Testis (tissue), 2 donors: ENCODE measurements around the gene KCNJ1.

ENCODE experiments used
- POLR2A ChIP-seq: fragments of 450-650 bp; IDR thresholded peaks from one replicate; pipeline ENCODE4 v1.6.1; 2017; ENCODE audit warnings: antibody characterized with exemption, mild to moderate bottlenecking, moderate library complexity
- TF ChIP-seq, protein P1 (sequence below), 3 experiments: fragments of 450-650 bp in 2 of 3; fragments of 200-600 bp in 1 of 3; sonication (generic) in 1 of 3; IDR thresholded peaks; one replicate each; pipeline ENCODE4 v1.5.1; 2016 to 2019; ENCODE audit warnings: antibody characterized with exemption in 3 of 3, mild to moderate bottlenecking in 2 of 3, moderate library complexity in 1 of 3

DNA sequence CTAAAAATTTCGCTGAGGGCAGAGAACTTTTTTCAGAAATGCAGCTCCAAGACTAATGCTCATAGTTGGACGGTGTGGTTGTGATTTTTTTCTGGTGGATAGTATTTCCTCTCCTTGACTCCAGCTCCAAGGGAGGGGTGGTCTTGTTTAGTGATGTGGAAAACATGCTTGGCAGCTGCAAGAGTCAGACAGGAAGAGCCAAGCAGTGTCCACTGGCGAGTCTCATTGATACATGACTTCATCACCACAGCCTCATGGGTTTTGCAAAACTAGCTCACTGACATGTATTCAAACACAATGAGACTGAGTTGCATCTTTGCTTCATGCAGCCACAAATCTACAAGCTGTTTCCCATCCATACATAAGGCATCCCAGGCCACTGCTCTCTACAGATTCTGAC is 7.3 kb upstream of the KCNJ1 start:
- TF ChIP-seq, protein P1, sequence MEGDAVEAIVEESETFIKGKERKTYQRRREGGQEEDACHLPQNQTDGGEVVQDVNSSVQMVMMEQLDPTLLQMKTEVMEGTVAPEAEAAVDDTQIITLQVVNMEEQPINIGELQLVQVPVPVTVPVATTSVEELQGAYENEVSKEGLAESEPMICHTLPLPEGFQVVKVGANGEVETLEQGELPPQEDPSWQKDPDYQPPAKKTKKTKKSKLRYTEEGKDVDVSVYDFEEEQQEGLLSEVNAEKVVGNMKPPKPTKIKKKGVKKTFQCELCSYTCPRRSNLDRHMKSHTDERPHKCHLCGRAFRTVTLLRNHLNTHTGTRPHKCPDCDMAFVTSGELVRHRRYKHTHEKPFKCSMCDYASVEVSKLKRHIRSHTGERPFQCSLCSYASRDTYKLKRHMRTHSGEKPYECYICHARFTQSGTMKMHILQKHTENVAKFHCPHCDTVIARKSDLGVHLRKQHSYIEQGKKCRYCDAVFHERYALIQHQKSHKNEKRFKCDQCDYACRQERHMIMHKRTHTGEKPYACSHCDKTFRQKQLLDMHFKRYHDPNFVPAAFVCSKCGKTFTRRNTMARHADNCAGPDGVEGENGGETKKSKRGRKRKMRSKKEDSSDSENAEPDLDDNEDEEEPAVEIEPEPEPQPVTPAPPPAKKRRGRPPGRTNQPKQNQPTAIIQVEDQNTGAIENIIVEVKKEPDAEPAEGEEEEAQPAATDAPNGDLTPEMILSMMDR (IDR thresholded peaks at IDR 0.05) = no peak
- TF ChIP-seq POLR2A = no peak
